Measurements from ENCODE around the gene TBX20. TPM values are rescaled to one million over a fixed set of nuclear protein-coding genes. Genes with fewer than 3 reads are reported as not detected.
"Not testable (repeated sequence)": the region's sequence is repeated elsewhere in the genome, so short reads cannot be mapped to it uniquely, and the experiment has no call there.

The TBX20 gene
- total RNA-seq, 1 donor from 2014 or later = 0.49 TPM

DNA sequence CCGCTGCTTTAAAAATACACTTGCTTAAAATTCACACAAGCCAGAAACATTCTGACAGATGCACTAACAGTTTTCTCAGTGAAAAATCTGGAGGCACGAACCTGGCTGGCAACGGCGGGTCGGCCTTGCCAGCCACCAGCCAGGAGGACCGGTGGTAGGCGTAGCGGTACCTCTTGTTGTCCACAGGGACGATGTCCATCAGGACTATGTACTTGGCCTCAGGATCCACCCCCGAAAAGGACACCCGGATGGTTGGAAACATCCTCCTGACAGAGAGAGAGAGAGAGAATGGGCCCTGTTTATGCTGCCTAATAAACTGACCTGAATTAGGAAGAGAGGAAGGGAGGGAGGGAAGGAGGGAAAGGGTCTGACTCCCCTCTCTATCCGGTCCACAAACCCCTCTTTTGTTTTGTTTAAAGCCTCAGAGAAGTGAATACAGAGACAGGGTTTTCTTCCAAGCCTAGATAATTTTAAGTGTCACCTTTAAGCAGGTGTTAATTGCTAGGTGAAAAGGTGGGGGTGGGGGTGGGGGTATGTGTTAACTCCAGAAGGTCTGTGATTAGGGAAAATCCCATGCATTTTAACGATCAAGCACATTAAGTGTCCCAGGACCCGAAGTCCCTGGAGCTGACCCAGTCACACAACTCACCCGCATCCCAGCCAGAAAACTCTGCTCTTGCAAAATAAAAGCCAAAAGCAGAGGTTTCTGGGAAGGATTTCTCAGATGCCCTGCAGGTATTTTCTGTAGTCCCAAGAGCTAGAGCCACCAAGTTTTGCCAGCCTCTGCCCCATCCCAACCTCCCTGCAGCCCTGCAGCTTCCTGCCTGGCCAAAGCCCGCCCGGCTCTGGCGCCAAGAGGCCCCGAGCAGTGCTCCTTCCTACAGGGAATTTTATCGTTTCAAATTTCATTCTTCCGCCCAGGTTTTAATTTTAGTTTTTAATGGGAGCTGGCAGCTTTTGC lies 5.0 kb downstream of the TBX20 start:
- Histone ChIP-seq H3K4me1 (peaks cover 8% of the 10 kb centered on the region), H3K27me3 (peaks cover 9% of the 10 kb centered on the region)
- TF ChIP-seq POLR2AphosphoS5 (IDR thresholded peaks at IDR 0.05; ENCODE audit: insufficient read depth in 1 of 2, low read depth in 1 of 2) (no peak), POLR2A (IDR thresholded peaks at IDR 0.05) (no peak)
- TF ChIP-seq, protein P1, sequence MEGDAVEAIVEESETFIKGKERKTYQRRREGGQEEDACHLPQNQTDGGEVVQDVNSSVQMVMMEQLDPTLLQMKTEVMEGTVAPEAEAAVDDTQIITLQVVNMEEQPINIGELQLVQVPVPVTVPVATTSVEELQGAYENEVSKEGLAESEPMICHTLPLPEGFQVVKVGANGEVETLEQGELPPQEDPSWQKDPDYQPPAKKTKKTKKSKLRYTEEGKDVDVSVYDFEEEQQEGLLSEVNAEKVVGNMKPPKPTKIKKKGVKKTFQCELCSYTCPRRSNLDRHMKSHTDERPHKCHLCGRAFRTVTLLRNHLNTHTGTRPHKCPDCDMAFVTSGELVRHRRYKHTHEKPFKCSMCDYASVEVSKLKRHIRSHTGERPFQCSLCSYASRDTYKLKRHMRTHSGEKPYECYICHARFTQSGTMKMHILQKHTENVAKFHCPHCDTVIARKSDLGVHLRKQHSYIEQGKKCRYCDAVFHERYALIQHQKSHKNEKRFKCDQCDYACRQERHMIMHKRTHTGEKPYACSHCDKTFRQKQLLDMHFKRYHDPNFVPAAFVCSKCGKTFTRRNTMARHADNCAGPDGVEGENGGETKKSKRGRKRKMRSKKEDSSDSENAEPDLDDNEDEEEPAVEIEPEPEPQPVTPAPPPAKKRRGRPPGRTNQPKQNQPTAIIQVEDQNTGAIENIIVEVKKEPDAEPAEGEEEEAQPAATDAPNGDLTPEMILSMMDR (IDR thresholded peaks at IDR 0.05) = no peak

DNA sequence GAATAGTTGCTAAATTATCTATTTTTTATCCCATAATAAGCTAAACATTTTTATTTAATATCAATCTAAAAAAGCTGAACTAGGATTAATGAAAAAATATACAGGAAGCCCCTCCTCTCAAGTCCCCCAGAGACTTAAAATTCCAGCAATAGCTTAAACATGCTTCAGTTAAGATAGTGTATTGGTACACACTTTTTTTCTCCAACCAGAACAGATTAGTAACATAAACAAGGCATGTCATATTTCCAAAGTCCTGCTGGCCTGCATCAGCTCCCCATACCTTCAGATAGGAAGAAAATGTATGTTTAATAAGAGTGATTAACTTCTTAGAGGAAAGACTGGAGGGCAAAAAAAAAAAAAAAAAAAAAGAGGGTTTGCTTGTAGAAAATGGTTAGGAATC lies 7.1 kb downstream of the TBX20 start:
- no peak for DNase-seq (ENCODE audit: extremely low spot score in 2 of 2)
- TF ChIP-seq POLR2A (IDR thresholded peaks at IDR 0.05) (no peak), POLR2AphosphoS5 (IDR thresholded peaks at IDR 0.05; ENCODE audit: insufficient read depth in 1 of 2, low read depth in 1 of 2) (no peak)
- TF ChIP-seq, protein P1 (IDR thresholded peaks at IDR 0.05) = no peak
- no peaks in the 10 kb centered on the region for H3K36me3 ChIP-seq
- H3K4me1 ChIP-seq = no peaks in the 10 kb centered on the region
- H3K27me3 ChIP-seq = no peaks in the 10 kb centered on the region
- H3K4me3 ChIP-seq = no peak overlapping the region
- intact Hi-C loops (cut with DNase I) = no loop called here
- H3K9me3 ChIP-seq = no peaks in the 10 kb centered on the region
- H3K27ac ChIP-seq = no peak overlapping the region

More for the DNA sequence above, 5.0 kb downstream of the TBX20 start:
- H3K4me3 ChIP-seq = no peak overlapping the region
- no peaks in the 10 kb centered on the region for H3K36me3 ChIP-seq
- no peak for DNase-seq (ENCODE audit: extremely low spot score in 2 of 2)
- H3K9me3 ChIP-seq = no peaks in the 10 kb centered on the region
- no peak overlapping the region for H3K27ac ChIP-seq
- intact Hi-C loops (cut with DNase I) = no loop called here

DNA sequence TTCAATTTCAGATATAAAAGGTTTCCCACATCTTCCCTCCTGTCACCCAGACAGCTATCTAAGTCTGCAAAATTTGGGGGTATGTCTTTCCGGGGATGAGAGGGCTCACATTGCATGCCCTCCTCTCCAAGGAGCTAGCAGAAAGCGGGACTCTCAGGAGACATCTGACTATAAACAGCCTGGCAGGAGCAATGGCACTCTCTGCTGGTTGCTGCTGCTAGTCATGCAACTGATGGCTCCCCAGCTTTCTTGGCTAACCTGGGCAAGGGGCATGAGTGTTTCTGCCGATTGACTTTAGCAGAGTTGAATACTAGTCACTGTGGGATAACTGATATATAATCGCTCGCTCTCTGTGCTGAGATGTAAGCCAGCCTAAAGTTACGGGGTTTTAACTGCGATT lies 12.0 kb downstream of the TBX20 start:
- no peak for DNase-seq (ENCODE audit: extremely low spot score in 2 of 2)
- TF ChIP-seq, protein P1 (IDR thresholded peaks at IDR 0.05) = no peak
- no peak for TF ChIP-seq POLR2AphosphoS5 (IDR thresholded peaks at IDR 0.05; ENCODE audit: insufficient read depth in 1 of 2, low read depth in 1 of 2)
- no peak for TF ChIP-seq POLR2A (IDR thresholded peaks at IDR 0.05)
- no peaks in the 10 kb centered on the region for H3K36me3 ChIP-seq
- intact Hi-C loops (cut with DNase I) = no loop called here
- H3K4me1 ChIP-seq = no peaks in the 10 kb centered on the region
- no peak overlapping the region for H3K27ac ChIP-seq
- no peaks in the 10 kb centered on the region for H3K27me3 ChIP-seq
- no peak overlapping the region for H3K4me3 ChIP-seq
- H3K9me3 ChIP-seq = no peaks in the 10 kb centered on the region

DNA sequence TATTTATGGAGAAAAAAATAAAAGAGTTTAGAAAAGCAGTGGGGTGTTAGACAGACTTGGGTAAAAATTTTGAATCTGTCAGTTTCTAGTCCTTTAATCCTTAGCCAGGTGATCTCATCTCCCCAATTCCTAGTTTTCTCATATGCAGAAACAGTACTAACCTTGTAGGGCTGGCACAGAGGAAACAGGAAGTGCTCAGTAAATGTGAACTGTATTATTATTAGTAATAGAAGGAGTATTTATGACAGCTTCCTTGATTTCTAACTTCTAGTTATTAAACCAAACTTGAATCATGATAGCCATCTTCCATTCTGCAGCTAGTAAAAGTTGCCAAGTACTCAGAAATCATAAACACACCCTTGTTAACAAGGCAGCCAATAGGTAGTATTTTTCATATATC lies 12.5 kb downstream of the TBX20 start:
- H3K4me3 ChIP-seq = no peak overlapping the region
- intact Hi-C loops (cut with DNase I) = no loop called here

DNA sequence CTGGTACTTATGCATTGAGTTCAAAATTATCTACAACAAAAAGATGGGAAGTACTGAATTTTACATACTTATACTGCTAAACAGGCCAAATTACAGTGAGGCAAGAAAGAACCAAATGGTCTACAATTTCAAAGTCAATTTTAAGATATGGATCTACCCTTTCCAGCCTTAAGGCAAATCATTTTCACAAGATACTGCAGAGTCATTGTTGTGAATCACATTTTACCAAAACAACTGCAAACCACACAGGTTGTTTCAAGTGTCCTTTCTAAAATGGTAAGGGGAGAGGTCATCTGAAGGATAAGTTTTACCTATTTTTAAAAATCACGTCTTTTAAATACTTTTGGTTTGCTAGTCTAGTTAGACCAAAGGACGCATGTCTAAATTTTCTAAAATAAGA lies 12.9 kb downstream of the TBX20 start:
- H3K4me1 ChIP-seq; intact Hi-C loops (cut with DNase I); H3K9me3 ChIP-seq; H3K27ac ChIP-seq; H3K27me3 ChIP-seq; H3K36me3 ChIP-seq; H3K4me3 ChIP-seq; DNase-seq (ENCODE audit: extremely low spot score in 2 of 2): not testable (repeated sequence)

More for the DNA sequence above, 12.5 kb downstream of the TBX20 start:
- no peak for DNase-seq (ENCODE audit: extremely low spot score in 2 of 2)
- no peaks in the 10 kb centered on the region for H3K36me3 ChIP-seq
- no peaks in the 10 kb centered on the region for H3K4me1 ChIP-seq
- TF ChIP-seq, protein P1 (IDR thresholded peaks at IDR 0.05) = no peak
- TF ChIP-seq POLR2AphosphoS5 (IDR thresholded peaks at IDR 0.05; ENCODE audit: insufficient read depth in 1 of 2, low read depth in 1 of 2) = no peak
- no peak for TF ChIP-seq POLR2A (IDR thresholded peaks at IDR 0.05)
- no peak overlapping the region for H3K27ac ChIP-seq
- H3K9me3 ChIP-seq = no peaks in the 10 kb centered on the region
- no peaks in the 10 kb centered on the region for H3K27me3 ChIP-seq

DNA sequence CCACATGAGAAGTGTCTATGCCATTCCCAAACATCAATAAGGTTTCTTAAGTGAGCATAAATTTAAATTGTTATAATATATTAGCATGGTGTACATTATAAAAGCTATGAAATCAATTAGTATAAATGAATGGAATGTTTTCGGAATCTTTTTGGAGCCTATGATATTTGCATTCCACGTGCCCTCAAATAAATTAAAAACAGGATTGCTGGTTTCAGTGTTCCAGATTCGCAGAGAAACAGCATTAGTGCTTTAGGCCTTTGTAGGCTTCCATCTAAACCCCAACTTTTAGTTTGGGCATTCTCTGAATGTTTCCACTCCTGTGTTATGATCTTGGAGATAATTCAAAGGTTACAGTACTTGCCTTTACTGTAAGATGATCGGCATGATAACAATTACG lies 15.4 kb downstream of the TBX20 start:
- intact Hi-C loops (cut with DNase I); H3K9me3 ChIP-seq; H3K36me3 ChIP-seq; DNase-seq (ENCODE audit: extremely low spot score in 2 of 2); H3K4me3 ChIP-seq; H3K4me1 ChIP-seq; H3K27me3 ChIP-seq; H3K27ac ChIP-seq: not testable (repeated sequence)

Measured in vagina (tissue), 2 donors.